Skin of body (tissue), 2 donors: ENCODE results near the gene CSNK1E. TPM values are rescaled to one million over a fixed set of nuclear protein-coding genes. Genes with fewer than 3 reads are reported as not detected.
"Not testable (repeated sequence)": the region's sequence is repeated elsewhere in the genome, so short reads cannot be mapped to it uniquely, and the experiment has no call there.

Source experiments
- DNase-seq: peaks from one replicate; lab custom pipeline; 2025; lab: John Stamatoyannopoulos, UW
- total RNA-seq: library from RNA; depleted of rRNA; stranded (reverse); fragments of >200 nt; gene quantifications from one replicate; pipeline ENCODE4 v1.2.3, GENCODE V29; 2014

The CSNK1E gene
- total RNA-seq = 79.3 TPM

DNA sequence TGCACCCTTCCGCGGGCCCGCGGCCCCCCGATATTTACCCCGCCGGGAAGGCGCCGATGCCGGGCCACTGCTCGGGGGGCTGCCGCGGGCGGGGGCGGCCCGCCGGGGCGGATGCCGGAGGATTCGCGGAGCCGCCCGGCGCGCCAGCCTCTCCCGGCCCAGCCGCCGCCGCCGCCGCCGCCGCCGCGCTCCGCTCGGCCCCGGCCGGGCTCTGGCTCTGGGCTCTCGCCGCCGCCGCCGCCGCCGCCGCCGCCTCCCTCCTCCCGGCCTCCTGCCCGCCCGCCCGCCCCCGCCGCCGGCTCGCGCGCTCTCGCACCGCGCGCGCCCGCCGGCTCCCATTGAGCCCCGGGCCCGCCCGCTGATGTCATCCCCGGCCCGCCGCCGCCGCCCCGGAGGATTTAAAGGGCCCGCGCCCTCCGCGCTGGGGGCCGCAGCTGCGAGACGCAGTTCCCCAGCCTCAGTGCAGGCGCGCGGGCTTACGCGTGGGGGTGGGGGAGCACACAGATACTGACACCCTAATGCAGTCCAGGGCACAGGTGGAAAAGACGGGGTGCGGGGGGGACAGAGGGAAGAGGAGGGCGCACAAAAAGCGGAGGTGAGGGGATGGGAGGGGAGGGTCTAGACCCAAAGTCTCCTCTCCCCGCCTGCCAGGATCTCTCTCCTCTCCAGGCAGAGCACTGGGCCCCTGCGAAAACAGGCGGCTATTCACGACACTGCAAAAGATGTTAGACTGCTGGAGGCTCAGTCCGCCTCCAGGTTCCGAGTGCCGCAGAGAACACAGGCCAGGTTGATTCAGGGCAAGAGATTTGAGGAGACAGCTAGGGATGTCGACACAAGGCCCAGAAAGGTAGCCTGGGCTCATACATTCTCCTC is at the start of gene CSNK1E:
CSNK1E (minus strand) TSS at position 312 of the 873 bp plus-strand sequence. CDS start 3,276 bp downstream, outside the sequence.
- no peak for DNase-seq

- not testable (repeated sequence) for DNase-seq
Observed at GRCh38 chr22:38365829-38366228, 48.6 kb upstream of the CSNK1E start.

DNA sequence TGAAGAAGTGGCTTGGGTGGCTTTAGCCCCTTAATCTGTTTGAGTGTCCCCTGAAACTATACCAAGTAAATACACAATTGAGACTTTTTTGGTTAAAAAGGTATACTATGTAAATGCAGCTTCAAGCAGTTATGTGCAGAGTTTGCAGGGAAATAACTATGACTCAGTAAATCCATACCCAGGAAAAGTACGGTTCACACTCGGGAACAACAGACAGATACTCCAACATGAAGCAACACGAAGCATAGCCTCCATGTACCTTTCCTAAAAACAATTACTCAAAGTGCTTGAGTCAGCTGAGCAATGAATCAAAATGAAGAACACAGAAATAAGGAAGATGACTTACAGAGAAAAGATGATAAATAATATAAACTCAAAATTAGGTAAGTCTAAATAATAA is 47.9 kb upstream of the CSNK1E start:
- DNase-seq = not testable (repeated sequence)

DNA sequence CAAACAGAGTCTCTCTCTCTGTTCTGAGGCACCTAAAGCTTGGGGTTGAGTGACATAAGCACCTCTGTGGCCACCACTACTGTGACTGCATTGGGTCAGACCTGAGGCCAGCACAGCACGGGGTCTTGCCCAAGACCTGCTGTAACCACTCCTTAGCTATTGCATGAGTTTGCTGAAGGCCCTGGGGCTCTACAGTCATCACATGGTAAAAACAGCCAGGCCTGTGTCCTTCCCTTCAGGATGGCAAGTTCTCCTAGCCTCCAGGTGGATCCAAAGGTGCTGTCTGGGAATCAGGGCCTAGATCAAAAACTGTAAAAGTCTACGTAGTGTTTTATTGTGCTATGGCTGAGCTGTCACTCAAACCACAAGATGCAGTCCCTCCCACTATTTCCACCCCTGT is 43.3 kb upstream of the CSNK1E start:
- DNase-seq = not testable (repeated sequence)

- not testable (repeated sequence) for DNase-seq
Observed at GRCh38 chr22:38359817-38360216, 42.6 kb upstream of the CSNK1E start.

DNA sequence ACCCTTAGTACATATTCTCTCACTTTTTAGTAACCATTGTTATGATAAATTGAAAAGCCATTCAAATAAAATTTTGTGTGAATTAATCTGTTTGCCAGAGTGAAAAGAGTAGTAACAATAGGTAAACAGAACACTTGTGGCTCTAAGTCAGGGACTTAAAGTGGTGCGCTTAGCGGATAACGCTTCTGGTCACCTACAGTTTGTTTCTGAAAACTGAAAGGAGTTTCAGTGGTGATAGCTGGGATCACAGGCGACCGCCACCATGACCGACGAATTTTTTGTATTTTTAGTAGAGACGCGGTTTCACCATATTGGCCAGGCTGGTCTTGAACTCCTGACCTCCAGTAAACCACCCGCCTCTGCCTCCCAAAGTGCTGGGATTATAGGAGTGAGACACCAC is 40.7 kb upstream of the CSNK1E start:
- not testable (repeated sequence) for DNase-seq

- no peak for DNase-seq
Observed at GRCh38 chr22:38355275-38355674, 38.0 kb upstream of the CSNK1E start.

DNA sequence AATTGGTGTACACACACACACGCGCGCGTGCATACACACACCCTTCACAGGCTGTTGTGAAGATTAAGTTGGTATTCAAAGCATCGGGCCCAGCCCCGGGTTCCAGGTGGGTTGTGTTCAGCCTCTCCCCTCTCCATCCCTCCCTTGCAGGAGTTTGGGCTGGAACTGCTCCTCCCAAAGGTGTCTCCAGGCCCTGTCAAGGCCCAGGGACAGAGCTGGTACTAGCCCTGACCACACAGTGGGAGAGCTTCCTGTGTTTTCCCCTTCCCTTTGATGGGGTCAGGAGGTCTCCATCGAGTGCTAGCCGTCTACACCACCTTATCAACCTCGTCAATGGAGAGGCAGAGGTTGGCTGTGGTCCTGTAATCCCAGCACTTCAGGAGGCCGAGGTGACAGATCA is 36.5 kb upstream of the CSNK1E start:
- DNase-seq = no peak

DNA sequence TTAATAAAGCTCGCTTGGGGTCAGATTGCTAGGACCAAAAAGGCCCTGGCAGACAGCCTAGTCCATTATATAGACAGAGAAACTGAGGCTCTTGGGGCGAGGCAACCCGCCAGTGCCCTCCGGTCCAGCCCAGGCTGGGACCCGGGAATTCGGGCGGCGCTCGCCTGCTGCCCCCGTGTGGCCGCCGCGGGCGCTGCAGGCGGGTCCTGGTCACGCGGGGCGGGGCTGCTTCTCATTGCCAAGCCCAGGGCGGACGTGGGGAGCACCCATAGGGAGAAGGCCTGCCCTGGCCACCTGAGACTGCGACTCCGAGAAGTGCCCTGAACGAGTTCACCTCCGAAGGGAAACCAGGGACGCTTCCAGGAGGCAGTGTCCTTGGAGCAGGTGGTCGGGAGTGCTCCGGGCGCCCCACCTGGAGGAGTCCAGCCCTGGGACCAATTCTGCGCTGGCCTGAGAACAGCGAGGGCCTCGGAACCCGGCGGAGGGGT is 36.0 kb upstream of the CSNK1E start:
- peak; percentile 8 for DNase-seq

DNA sequence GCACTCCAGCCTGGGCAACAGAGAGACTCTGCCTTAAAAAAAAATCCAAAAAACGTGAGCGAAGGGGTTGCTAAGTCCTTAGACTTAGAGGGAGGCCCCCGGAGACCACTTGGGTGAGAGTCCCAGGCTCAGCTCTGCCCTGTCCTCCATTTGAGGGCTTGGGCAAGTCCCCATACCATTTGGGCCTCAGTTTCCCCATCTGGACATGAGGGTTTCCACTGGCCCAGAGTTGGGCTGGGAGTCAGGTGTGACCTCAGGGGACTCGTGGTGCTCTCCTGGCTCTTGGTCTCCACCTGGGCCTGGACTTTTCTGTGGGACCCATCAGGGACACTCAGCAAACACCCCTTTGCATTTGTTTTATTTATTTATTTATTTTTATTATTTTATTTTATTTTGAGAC is 35.2 kb upstream of the CSNK1E start:
- DNase-seq = no peak

DNA sequence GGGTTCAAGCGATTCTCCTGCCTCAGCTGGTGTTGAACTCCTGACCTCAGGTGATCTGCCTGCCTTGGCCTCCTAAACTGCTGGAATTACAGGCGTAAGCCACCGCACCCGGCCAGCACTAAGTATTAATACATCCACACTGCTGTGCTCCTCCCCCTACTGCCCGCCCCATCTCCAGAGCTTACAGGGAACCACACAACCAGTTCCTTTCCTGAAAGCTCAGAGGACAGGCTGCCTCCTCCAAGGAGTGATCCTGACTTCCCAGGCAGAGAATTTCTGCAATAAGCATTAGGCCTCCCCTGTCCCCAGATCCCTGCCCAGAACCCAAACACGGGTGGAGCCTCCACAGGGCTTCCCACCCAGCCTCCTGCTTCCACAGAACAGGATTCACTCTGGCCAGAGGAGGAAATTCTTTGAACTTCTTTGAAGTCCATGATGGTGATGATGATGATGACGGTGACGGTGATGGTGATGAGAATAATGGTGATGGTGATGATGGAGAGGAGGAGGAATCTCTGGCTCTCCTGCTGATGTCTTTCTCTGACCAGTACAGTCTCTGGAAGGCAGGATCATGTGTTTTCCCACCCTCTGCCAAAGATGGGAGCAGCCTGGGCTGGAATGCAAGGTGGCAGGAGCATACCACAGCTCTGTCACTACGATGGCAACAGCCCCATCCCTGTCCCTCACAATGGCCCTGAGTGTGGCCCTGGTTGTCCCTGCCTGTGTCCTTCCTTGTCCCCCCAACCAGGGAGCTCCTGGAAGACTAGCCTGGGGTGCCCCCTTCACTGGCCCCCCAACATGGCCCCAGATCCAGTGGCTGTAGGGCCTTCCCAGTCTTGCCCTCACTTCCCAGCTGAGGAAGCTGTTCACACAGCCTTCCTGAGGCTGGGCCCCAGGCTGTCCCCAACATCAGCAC is 33.5 kb upstream of the CSNK1E start:
- no peak for DNase-seq

DNA sequence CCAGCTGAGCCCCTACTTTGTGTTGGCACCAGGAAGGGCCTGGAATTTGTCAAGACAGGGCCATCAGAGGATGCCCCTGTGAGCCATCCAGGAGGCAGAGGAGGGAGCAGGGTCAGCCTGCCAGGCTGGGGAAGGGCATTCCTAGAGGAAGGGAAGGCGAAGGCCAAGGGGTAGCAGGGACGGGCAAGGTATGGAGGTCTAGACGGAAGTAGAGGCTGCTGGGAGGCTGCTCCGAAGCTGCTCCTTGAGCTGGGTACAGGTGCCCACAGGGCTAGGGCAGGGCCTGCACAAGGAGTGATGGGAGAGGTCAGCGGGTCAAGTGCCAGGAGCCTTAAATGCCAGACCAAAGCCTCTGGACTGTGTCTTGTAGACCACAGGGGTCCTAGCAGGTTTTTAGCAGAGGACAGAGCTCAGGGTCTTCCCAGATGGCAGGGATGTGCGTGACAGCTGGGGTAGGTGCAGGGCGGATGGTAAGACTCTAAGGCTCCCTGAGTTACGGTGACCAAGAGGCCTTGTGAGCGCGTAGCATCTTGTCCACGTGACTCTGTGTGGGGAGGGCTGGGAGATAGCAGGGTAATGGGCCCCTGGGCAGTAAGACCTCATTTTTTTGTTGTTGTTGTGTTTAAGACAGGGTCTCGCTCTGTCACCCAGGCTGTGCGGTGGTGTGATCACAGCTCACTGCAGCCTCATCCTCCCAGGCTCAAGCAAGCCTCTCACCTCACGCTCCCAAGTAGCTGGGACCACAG is 31.7 kb upstream of the CSNK1E start:
- no peak for DNase-seq

GRCh38 chr22:38347944-38348750 is 30.9 kb upstream of the CSNK1E start:
- no peak for DNase-seq

GRCh38 chr22:38347181-38347943 is 30.1 kb upstream of the CSNK1E start:
- DNase-seq = no peak

DNA sequence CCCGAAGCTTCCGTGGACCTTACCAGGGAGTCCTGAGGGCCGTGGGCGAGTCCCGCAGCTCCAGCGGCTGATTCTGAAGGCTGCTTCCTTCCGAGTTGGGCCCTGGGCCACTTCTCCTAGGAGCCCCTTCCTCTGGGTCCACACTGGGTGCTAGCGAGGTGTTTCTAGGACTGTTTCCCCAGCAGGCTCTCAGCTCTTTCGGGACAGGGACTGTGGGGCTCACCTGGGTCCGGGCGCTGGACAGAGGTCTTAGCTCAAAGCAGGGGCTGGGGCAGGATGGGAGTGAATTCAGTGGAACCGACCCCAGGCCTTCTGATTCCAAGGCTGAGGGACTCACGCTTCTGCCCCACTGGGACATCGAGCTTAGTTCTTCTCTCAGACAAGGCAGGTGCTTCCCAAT is 29.3 kb upstream of the CSNK1E start:
- no peak for DNase-seq

- no peak for DNase-seq
Observed at GRCh38 chr22:38345782-38346181, 28.5 kb upstream of the CSNK1E start.

DNA sequence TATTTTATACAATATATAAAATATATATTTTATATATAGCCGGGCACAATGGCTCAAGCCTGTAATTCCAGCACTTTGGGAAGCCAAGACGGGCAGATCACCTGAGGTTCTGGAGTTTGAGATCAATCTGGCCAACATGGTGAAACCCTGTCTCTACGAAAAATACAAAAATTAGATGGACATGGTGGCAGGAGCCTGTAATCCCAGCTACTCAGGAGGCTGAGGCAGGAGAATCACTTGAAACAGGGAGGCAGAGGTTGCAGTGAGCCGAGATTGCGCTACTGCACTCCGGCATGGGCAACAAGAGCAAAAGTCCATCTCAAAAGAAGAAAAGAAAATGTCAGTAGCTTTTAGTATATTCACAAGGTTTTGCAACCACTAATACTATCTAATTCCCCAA is 22.7 kb upstream of the CSNK1E start:
- not testable (repeated sequence) for DNase-seq

DNA sequence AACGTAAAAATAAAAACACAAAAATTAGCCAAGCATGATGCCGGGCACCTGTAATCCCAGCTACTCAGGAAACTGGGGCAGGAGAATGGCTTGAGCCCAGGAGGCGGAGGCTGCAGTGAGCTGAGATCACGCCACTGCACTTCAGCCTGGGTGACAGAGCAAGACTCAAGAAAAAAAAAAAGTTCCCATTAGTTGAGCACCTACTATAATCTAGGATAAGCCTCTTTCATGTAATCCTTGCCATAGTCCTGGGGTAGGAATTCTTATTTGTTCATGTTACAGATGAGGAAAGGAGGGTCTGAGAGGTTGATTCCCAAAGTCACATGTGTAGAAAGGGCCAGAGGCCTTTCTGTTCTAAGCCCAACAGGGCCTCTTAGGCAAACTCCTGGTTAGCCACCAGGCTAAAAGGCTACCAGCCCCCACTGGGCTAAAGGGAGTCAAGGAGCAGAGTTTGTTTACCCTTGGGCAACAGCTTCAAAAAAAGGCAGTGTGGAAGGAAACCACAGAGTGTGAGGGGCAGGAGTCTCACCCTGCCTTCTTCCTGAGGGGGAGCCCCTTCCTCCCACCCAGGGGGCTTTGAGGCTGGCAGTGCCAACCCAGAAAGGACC is 21.6 kb upstream of the CSNK1E start:
- no peak for DNase-seq

DNA sequence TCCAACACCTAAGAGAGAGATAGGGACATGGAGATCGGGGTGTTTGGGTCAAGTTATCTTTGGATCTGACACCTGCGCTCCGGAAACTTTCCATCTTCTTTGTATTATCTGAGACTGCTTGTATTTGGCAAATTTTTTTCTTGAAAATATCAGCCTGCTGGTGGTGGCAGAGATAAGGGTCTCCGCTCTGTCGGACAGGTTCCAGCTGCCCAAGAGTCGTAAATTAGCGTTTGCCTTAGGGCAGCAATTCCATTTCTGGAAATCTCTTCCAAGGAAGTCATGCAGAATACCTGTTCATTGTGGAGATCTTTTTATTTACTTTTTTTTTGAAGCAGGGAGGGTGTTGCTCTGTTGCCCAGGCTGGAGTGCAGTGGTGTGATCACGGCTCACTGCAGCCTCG is 19.5 kb upstream of the CSNK1E start:
- no peak for DNase-seq
